NCI-H187 treated with DMSO at 0.1 percent for 48 hours (cell line): ENCODE measurements around the gene FAM185A.
"Not testable (repeated sequence)": the region's sequence is repeated elsewhere in the genome, so short reads cannot be mapped to it uniquely, and the experiment has no call there.

Experiments used
- DNase-seq: peaks from one replicate; lab custom pipeline; 2025; lab: John Stamatoyannopoulos, UW

Gene FAM185A

GRCh38 chr7:102778663-102779062, 29.9 kb downstream of the FAM185A start:
- DNase-seq = not testable (repeated sequence)

GRCh38 chr7:102780926-102781325, 32.1 kb downstream of the FAM185A start:
- DNase-seq = not testable (repeated sequence)

GRCh38 chr7:102788770-102789169, 40.0 kb downstream of the FAM185A start:
- not testable (repeated sequence) for DNase-seq

GRCh38 chr7:102790364-102791100, 41.7 kb downstream of the FAM185A start:
- not testable (repeated sequence) for DNase-seq

- DNase-seq = not testable (repeated sequence)
Observed at GRCh38 chr7:102791367-102791766, 42.6 kb downstream of the FAM185A start.

GRCh38 chr7:102791831-102792230, 43.0 kb downstream of the FAM185A start:
- not testable (repeated sequence) for DNase-seq

- DNase-seq = not testable (repeated sequence)
Observed at GRCh38 chr7:102794567-102794966, 45.8 kb downstream of the FAM185A start.

- not testable (repeated sequence) for DNase-seq
Observed at GRCh38 chr7:102795987-102796595, 47.3 kb downstream of the FAM185A start.

- DNase-seq = no peak
Observed at GRCh38 chr7:102806613-102807012, 57.8 kb downstream of the FAM185A start.

- no peak for DNase-seq
Observed at GRCh38 chr7:102810916-102811315, 62.1 kb downstream of the FAM185A start.

GRCh38 chr7:102811942-102812678, 63.3 kb downstream of the FAM185A start:
- no peak for DNase-seq

GRCh38 chr7:102813191-102814024, 64.6 kb downstream of the FAM185A start:
- DNase-seq = no peak

- DNase-seq = no peak
Observed at GRCh38 chr7:102814025-102814471, 65.2 kb downstream of the FAM185A start.

- DNase-seq = no peak
Observed at GRCh38 chr7:102817616-102818573, 69.1 kb downstream of the FAM185A start.

- no peak for DNase-seq
Observed at GRCh38 chr7:102819151-102819550, 70.4 kb downstream of the FAM185A start.

GRCh38 chr7:102821994-102822747, 73.4 kb downstream of the FAM185A start:
- no peak for DNase-seq

GRCh38 chr7:102823390-102824119, 74.8 kb downstream of the FAM185A start:
- no peak for DNase-seq

GRCh38 chr7:102828286-102828685, 79.5 kb downstream of the FAM185A start:
- no peak for DNase-seq

GRCh38 chr7:102829075-102829474, 80.3 kb downstream of the FAM185A start:
- DNase-seq = no peak
